GM15510 (cell line): ENCODE data around the gene NINJ2.

Experiments
- POLR2A ChIP-seq: IDR thresholded peaks from 3 replicates; pipeline ENCODE4 v1.6.1; 2011; ENCODE audit warnings: borderline replicate concordance; ENCODE audit not compliant: insufficient read length; ENCODE audit errors: extremely low read depth

The NINJ2 gene

DNA sequence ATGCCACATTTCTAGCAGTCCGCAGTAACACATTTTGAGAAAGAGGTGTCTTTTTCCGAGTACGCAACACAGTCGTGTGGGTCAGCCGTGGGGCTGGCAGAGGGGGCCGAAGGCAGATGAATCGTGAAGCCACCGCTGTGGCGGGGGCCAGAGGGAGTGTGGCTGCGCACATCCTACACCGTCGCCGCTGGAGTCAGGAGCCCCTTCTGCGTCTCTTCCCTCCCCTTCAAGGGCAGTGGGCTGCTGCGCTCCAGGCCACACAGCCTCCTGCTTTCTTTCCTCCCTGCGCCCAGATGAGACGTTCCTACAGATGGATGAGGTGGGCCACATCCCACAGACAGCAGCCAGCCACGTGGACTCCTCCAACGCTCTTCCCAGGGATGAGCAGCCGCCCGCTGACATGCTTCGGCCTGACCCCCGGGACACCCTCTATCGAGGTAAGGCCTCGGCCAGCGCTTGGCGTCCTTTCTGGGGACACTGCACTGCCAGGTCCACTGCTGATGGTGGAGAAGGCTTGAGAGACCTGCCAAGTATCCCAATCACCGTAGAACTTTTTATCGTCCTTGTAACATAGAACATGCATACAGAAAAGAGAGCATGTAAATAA lies 113.7 kb downstream of the NINJ2 start:
- TF ChIP-seq POLR2A = no peak

DNA sequence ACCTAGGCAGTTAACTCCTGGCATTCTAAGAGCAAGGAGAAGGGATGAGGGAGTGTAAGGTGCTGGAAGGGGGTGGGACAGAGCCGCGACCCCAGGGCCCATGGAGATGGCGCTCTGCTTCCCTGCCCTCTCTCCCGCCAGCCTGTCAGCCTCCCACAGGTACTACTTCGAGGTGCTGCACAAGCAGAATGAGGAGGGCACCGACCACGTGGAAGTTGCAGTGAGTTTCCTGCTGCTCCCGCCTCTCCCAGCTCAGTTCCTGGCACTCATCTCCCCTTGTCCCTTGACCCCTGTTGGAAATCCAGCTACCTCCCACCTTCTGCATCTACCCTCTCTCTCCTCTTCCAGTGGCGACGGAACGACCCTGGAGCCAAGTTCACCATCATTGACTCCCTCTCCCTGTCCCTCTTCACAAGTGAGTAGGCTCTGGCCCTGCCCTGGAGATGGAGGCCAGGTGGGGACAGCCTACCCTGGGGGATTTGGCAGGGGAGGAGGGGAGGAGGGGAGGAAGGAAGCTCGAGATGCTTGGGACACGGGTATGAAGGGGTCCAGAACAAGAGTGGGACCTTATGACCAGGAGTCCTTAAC lies 115.3 kb downstream of the NINJ2 start:
- TF ChIP-seq POLR2A = no peak

DNA sequence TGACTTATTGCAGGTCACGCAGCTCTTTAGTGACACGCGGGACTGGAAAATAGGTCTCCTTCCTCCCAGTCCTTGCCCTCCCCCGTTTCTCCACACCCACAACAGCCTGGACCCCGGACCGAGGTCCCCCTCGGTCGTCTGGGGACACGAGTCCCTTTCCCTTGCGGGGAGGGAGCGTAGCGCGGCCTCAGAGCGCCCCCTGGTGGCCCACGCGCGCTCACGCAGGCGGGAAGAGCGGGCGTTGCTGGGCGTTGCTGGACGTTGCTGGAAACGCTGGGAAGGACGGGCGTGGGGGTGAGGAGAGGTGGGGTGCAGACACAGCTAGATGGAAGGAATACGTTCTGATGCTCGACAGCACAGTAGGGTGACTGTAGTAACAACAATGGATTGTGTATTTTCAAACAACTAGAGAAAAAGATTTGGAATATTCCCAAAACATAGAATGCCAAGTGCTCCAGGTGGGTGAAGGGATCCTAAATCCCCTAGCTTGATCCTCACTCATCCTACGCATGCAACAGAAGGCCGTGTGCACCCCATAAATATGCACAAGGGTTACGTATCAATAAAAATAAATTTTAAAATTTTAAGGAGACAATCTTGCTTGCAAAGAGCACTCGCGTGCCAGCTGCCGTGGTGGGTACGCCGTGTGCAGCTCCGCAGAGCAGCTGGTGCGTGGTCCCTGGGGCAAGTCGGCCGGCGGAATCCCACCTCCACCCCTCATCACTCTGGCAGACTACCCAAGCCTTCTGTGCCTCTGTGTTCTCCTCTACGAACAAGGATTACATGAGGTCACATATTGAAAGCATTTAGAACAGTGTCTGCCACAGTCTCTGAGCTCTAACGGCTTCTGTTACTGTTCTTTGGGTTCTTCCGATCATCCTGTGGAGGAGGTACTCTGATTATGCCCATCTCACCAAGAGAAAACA lies 116.1 kb downstream of the NINJ2 start:
- TF ChIP-seq POLR2A = no peak

DNA sequence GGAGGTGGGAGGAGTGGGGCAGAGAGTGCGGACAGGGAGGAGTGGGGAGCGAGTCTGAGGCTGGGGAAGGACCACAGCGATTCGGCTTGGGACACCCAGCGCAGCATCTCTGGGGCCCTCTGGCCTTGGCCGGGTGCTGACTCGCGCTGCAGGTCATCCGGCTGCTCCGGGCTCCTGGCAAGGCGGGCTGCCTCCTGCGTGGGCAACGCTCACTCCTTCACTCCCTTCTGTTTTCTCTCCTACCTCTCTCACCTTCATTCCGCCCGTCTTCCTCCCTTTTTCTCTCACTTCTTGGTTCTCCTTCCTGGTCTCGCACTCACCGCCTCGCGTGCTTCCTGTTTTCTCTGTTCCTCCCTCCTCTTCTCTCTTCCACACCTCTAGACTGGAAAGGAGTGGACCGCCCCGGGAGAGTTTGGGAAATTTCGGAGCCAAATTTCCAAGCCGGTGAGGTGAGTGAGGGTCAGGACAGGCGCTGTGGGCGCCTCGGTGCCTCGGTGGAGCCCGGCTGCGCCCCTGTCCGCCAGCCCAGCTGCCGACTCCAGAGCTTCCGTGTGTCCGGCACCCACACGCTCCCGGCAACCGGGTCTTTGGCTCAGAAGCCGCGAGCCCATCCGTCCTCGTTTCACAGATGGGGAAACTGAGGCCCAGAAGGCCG lies 116.9 kb downstream of the NINJ2 start:
- TF ChIP-seq POLR2A = no peak

DNA sequence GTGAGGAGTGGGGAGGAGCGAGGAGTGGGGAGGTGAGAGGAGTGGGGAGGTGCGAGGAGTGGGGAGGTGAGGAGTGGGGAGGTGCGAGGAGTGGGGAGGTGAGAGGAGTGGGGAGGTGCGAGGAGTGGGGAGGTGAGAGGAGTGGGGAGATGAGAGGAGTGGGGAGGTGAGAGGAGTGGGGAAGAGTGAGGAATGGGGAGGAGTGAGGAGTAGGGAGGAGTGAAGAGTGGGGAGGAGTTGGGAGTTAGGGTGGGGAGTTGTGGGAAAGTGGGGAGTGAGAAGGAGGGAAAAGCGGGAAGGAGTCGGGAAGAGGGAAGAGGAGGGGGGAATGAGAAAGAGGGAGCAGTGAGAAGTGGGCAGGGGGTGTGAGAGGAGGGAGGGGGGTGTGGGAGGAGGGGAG lies 117.4 kb downstream of the NINJ2 start:
- no peak for TF ChIP-seq POLR2A

DNA sequence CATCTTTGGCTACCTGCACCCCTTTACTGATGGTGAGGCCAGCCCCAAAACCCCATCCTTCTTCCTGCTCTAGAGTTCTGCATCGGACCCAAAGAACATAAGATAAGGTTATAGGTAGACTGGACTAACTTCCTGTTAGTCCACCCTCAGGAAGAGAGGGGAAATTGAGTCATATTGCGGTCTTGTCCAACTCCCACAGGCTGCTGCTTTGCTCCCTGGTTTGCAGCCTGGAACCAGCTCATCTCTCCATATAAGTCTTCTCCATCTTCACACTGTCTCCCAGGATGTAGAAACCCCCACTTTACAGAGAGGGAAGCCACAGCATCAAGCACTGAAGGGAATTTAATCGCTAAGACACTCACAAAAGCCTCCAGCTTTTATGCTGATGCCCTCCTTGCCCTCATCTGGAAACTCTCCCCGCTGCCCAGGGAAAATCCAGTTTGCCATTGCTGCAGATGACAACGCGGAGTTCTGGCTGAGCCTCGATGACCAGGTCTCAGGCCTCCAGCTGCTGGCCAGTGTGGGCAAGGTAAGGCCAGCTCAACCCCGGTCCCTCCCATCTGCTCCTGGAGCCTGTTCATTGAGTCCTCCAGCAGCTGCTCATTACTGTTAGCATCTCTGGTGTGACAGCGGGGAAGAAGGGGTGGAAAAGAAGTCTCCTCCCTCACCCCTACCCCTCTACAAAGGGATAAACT lies 118.2 kb downstream of the NINJ2 start:
- TF ChIP-seq POLR2A = no peak

DNA sequence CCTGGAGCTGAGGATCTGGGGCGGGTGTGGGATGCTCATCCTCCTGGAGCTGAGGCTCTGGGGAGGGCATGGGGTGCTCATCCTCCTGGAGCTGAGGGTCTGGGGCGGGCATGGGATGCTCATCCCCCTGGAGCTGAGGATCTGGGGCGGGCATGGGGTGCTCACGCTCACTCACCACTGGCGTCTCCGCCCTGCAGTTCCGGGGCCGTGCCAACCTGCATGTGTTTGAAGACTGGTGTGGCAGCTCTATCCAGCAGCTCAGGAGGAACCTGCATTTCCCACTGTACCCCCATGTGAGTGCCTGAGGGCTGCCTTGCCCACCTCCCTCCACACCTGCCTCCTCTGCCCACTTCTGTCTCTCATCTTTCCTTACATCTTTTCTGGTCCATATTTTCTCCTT lies 119.1 kb downstream of the NINJ2 start:
- TF ChIP-seq POLR2A = no peak

DNA sequence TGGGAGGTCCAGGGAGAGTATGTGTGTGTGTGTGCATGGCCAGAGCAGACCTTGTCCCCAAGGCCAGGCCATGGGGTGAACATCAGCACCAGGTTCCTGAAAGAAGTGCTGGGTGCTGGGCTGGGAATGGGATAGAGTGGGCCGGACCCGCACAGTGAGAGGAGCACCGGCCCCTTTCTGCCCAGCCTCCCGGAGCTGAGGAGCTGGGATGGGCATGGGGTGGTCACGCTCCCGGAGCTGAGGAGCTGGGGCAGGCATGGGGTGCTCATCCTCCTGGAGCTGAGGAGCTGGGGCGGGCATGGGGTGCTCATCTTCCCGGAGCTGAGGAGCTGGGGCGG lies 120.2 kb downstream of the NINJ2 start:
- no peak for TF ChIP-seq POLR2A

DNA sequence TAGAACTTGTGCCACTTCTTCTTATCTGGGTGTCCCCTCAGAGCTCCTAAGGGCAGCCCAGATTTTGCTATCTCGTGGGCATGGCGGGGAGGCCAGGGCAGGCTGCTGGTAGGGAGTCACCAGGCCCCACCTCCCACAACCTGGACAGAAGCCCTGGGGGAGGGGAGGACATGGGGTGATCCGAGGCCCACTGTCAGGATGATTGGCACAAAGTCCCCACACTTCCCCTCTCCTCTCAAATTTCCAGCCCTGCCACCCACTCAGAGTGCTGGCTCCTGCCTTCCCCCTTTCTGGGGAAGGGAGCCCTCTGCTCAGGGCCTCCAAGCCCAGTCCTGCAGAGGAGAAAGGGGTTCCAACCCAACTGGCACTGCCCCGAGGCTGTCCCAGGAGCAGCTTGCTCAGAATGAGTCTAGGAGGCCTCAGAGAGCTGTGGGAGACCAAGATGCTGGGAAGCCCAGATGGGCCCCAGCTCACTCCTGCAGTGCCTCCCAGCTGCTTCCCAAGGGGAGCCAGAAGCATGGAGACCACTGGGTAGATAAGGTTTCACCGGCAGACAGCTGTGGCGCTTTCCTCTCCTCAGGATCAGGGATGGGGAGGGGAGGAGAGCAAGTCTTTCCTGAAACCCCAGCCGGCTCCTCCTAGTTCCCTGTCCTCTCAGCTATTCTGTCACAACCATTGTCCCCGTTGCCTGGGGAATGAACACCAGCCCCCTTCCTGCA lies 120.7 kb downstream of the NINJ2 start:
- TF ChIP-seq POLR2A = no peak

DNA sequence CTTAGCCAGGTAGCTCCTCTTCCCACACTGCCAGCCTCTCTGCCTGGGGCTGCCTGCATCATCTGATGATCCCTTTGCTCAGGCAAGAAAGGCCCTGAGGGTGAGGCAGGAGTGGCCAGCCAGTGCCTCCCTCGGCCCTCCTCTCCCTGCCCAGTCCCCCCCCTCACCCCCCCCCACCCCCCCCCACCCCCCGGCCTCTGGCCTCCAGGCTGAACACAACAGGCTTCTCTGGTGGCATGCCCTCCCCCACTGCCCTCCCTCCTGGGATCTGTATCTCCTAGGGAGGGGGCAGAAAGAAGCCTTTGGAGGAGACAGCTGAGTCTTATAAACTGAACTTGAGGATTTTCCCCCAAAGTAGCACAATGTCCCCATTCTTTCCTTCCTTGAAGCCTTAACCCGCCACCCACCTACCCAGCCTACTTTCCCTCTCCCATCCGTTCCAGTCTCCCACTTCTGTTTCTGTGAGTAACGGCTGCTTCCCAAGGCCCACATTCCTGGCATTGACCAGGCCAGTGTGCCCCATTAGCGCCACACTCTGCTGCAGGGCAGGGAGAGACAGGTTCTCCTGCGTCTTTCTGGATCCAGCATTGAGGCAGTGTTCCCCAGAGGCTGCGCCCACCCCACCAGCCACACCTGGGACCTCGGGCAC lies 121.4 kb downstream of the NINJ2 start:
- TF ChIP-seq POLR2A = no peak

DNA sequence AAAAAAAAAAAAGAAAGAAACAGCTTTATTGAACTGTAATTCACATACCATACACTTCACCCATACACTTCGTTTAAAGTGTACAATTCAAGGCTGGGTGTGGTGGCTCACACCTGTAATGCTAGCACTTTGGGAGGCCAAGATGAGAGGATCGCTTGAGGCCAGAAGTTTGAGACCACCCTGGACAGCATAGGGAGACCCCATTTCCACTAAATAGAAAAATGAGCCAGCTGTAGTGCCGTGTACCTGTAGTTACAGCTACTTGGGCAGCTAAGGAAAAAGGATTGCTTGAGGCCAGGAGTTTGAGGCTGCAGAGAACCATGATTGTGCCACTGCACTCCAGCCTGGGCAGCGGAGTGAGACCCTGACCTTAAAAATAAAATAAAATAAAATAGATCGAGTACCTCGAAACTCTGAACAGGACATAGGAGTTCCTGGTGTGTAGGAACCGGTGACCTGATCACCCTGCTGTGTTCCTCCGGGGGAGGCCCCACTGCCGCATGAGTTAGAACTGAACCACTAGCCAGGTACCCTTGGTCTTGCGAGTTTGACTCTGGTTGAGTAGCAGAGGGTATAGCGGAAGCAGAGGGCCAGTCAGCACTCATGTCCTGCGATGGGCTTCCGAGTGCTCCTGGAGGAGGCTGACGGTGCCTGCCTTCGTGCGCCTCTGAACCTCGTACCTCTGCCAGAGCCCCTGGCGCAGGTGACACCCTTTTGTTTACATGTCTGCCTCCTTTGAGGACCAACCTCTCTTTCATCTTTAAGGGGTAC lies 123.5 kb downstream of the NINJ2 start:
- no peak for TF ChIP-seq POLR2A

DNA sequence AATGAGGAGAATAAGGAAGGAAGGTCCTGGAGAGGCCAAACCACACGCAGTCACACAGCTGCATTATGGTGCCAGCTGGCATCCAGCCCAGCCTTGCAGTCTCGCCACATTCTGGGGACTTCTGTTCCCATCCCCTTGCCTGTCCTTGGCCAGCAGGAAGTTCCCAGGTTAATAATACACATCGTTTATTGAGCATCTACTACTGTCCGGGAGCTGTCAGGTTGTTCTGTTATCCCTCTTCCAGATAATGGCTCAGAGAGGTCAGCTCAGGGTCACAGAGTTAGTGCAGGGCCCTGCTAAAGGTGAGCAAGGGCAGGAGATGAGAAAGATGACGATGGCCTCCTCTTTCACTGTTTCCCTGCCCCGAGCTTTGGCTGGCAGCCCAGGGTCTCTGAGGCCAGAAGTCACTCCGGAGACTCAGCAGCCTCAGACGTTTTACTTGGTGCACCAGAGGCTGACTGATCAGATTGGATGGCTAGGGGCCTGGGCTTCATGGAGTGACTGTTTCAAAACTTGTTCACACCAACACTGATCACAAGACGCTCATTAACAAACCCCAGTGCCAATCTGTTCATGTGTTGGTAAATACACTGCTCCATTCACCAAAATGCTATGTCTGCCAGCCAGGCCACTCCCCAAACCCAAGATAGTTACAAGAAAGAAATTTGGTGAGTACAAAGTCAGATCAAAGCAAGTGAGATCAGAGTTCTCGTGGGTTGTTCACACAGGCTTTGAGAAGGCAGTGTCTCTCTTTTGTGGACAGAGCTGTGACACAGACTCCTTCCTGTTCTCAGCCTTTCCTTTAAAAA lies 124.3 kb downstream of the NINJ2 start:
- TF ChIP-seq POLR2A = no peak
